Prostate gland (tissue), 2 donors: ENCODE measurements around the gene TGFB1.
A peak's percentile ranks its signal among the peaks of the same experiment; 100 is the strongest.

Experiments used
- CTCF ChIP-seq, 4 experiments: fragments of 200-600 bp in 2 of 4; fragments of 450-650 bp in 2 of 4; sonication (generic) in 2 of 4; IDR thresholded peaks; 1 replicate in 3 of 4; 2 replicates in 1 of 4; pipeline ENCODE4 v1.5.1; 2016 to 2019; ENCODE audit warnings: antibody characterized with exemption in 4 of 4, mild to moderate bottlenecking in 2 of 4, moderate library complexity in 2 of 4
- POLR2A ChIP-seq: fragments of 450-650 bp; IDR thresholded peaks from one replicate; pipeline ENCODE4 v1.6.1; 2016; ENCODE audit warnings: antibody characterized with exemption, mild to moderate bottlenecking
- POLR2AphosphoS5 ChIP-seq: sonication (generic); formaldehyde crosslinking; IDR thresholded peaks from one replicate; pipeline ENCODE4 v1.6.1; 2017; ENCODE audit warnings: antibody characterized with exemption

DNA sequence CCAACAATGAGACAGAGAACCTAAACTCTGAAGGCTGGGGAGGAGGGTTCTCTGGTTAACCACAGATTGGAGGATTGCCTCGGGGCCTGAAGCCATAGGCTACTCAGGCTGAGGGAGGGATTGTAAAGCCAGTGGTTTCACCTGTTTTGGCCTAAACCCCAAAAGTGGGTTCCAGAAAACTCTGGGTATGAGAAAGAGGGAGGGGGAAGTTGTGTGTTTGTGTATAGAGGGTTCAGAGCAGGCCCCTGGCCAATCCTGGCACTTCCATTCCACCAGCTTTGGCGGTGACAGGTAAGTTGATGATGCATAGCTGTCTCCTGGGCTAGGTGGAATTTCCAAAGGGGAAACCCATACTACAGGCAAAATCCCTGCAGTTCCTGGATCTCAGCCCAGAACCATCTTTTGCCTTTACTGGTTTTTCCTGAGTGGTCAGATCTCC, 57.3 kb downstream of the TGFB1 start:
- TF ChIP-seq CTCF (IDR thresholded peaks at IDR 0.05), result no peak
- no peak for TF ChIP-seq POLR2A
- peak; percentile 30 for TF ChIP-seq POLR2AphosphoS5
